Stimulated activated CD4-positive, alpha-beta T cell treated with anti-CD3 and anti-CD28 coated beads, Interleukin-15, amount 100 ng/mL, for 24 hours (primary cell): Measurements from ENCODE around the gene TLR8.
"Not testable (repeated sequence)": the region's sequence is repeated elsewhere in the genome, so short reads cannot be mapped to it uniquely, and the experiment has no call there.

Experiments used
- DNase-seq: peaks from one replicate; pipeline ENCODE4 v3.0.0-alpha.2; 2020

TLR8 gene

GRCh38 chrX:12899506-12899905, 6.9 kb upstream of the TLR8 start:
- no peak for DNase-seq

- DNase-seq: peak; percentile 75
Observed at GRCh38 chrX:12901486-12901885, 4.9 kb upstream of the TLR8 start.

GRCh38 chrX:12903646-12904045, 2.8 kb upstream of the TLR8 start:
- no peak for DNase-seq

GRCh38 chrX:12910423-12911121, 4.2 kb downstream of the TLR8 start:
- DNase-seq: no peak

GRCh38 chrX:12911122-12911470, 4.7 kb downstream of the TLR8 start:
- DNase-seq: no peak

GRCh38 chrX:12912791-12913482, 6.5 kb downstream of the TLR8 start:
- DNase-seq: no peak

- DNase-seq: no peak
Observed at GRCh38 chrX:12917753-12918152, 11.3 kb downstream of the TLR8 start.

- DNase-seq: no peak
Observed at GRCh38 chrX:12919051-12919450, 12.6 kb downstream of the TLR8 start.

GRCh38 chrX:12919620-12920019, 13.2 kb downstream of the TLR8 start:
- DNase-seq: no peak

GRCh38 chrX:12920990-12921389, 14.6 kb downstream of the TLR8 start:
- DNase-seq: no peak

GRCh38 chrX:12921886-12922598, 15.6 kb downstream of the TLR8 start:
- no peak for DNase-seq

- no peak for DNase-seq
Observed at GRCh38 chrX:12922599-12922919, 16.1 kb downstream of the TLR8 start.

- no peak for DNase-seq
Observed at GRCh38 chrX:12929701-12930100, 23.3 kb downstream of the TLR8 start.

- DNase-seq: no peak
Observed at GRCh38 chrX:12930150-12930549, 23.7 kb downstream of the TLR8 start.

GRCh38 chrX:12932244-12932643, 25.8 kb downstream of the TLR8 start:
- DNase-seq: no peak

- no peak for DNase-seq
Observed at GRCh38 chrX:12934850-12935249, 28.4 kb downstream of the TLR8 start.

GRCh38 chrX:12936947-12937346, 30.5 kb downstream of the TLR8 start:
- DNase-seq: no peak

GRCh38 chrX:12940471-12940870, 34.1 kb downstream of the TLR8 start:
- DNase-seq: not testable (repeated sequence)

- not testable (repeated sequence) for DNase-seq
Observed at GRCh38 chrX:12943592-12943991, 37.2 kb downstream of the TLR8 start.

- DNase-seq: not testable (repeated sequence)
Observed at GRCh38 chrX:12944452-12944851, 38.0 kb downstream of the TLR8 start.

- no peak for DNase-seq
Observed at GRCh38 chrX:12945494-12945893, 39.1 kb downstream of the TLR8 start.

GRCh38 chrX:12946406-12946805, 40.0 kb downstream of the TLR8 start:
- no peak for DNase-seq

- peak; percentile 79 for DNase-seq
Observed at GRCh38 chrX:12946838-12947544, 40.6 kb downstream of the TLR8 start.
